ENCODE data around the gene ANKRD11.
"Not testable (repeated sequence)": the region's sequence is repeated elsewhere in the genome, so short reads cannot be mapped to it uniquely, and the experiment has no call there.

Gene ANKRD11

DNA sequence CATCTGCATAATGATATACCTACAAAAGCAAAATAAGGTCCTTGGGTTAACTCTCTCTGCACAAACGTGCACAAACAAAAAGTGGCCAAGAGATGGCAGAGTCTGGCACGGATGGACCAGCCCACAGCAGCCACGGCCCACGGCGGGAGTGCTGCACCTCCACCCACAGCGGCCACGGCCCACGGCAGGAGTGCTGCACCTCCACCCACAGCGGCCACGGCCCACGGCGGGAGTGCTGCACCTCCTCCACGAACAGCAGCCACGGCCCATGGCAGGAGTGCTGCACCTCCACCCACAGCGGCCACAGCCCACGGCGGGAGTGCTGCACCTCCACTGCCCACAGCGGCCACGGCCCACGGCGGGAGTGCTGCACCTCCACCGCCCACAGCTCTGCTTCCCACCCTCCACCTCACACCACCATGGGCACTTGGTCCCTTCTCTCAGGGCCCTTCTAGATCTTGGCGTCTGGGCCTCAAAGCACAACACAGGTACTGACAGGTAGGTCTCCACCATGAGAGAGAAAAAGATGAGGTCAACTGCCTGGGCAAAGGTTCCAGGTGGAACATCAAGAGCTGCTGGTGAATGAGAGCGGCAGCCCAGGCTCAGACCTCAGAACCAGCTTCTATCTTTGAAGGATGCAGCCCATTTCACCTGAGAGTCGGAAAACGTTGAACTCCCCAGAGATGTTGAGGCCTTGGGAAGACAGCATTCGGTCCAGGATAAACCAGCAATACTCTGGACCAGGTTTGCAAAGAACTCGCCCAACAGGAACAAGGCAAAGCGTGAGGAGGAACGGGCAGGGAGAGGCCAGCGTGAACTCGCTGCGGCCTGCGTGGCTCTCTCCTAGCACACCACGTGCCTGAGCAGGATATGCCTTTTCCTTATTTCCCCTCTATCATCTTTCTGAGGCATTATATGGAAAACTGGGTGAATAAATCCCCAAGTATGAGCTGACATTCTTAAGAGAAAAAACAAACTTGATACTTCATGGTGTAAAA lies 148.4 kb downstream of the ANKRD11 start:
- Histone ChIP-seq H3K9ac (ENCODE audit: low read depth, low read length) (no peak overlapping the region), H3K9me3 (ENCODE audit: insufficient read depth, low read depth, low read length) (no peaks in the 10 kb centered on the region), H3K36me3 (ENCODE audit: insufficient read depth, low read depth, low read length) (no peaks in the 10 kb centered on the region), H3K27me3 (ENCODE audit: insufficient read depth, low read length) (no peaks in the 10 kb centered on the region), H3K4me1 (ENCODE audit: insufficient read depth, low read length) (peaks cover 18% of the 10 kb centered on the region), H3K4me3 (ENCODE audit: low read length) (no peak overlapping the region), H3K27ac (ENCODE audit: low read length) (no peak overlapping the region)

- peaks cover 11% of the 10 kb centered on the region for H3K4me1 ChIP-seq (ENCODE audit: insufficient read depth, low read length)
- H3K27me3 ChIP-seq (ENCODE audit: insufficient read depth, low read length) = no peaks in the 10 kb centered on the region
- no peak overlapping the region for H3K4me3 ChIP-seq (ENCODE audit: low read length)
- no peak overlapping the region for H3K27ac ChIP-seq (ENCODE audit: low read length)
- H3K9ac ChIP-seq (ENCODE audit: low read depth, low read length) = no peak overlapping the region
- no peaks in the 10 kb centered on the region for H3K36me3 ChIP-seq (ENCODE audit: insufficient read depth, low read depth, low read length)
- no peaks in the 10 kb centered on the region for H3K9me3 ChIP-seq (ENCODE audit: insufficient read depth, low read depth, low read length)
Observed at GRCh38 chr16:89341279-89341678, 149.1 kb downstream of the ANKRD11 start.

GRCh38 chr16:89338863-89339262 lies 151.5 kb downstream of the ANKRD11 start:
- Histone ChIP-seq H3K27ac (ENCODE audit: low read length) (no peak overlapping the region), H3K4me1 (ENCODE audit: insufficient read depth, low read length) (no peaks in the 10 kb centered on the region), H3K27me3 (ENCODE audit: insufficient read depth, low read length) (no peaks in the 10 kb centered on the region), H3K9me3 (ENCODE audit: insufficient read depth, low read depth, low read length) (no peaks in the 10 kb centered on the region), H3K9ac (ENCODE audit: low read depth, low read length) (no peak overlapping the region), H3K4me3 (ENCODE audit: low read length) (no peak overlapping the region), H3K36me3 (ENCODE audit: insufficient read depth, low read depth, low read length) (no peaks in the 10 kb centered on the region)

GRCh38 chr16:89337965-89338364 lies 152.4 kb downstream of the ANKRD11 start:
- H3K9me3 ChIP-seq (ENCODE audit: insufficient read depth, low read depth, low read length) = no peaks in the 10 kb centered on the region
- H3K27ac ChIP-seq (ENCODE audit: low read length) = no peak overlapping the region
- no peak overlapping the region for H3K4me3 ChIP-seq (ENCODE audit: low read length)
- no peaks in the 10 kb centered on the region for H3K27me3 ChIP-seq (ENCODE audit: insufficient read depth, low read length)
- no peak overlapping the region for H3K9ac ChIP-seq (ENCODE audit: low read depth, low read length)
- H3K36me3 ChIP-seq (ENCODE audit: insufficient read depth, low read depth, low read length) = no peaks in the 10 kb centered on the region
- peaks cover 6% of the 10 kb centered on the region for H3K4me1 ChIP-seq (ENCODE audit: insufficient read depth, low read length)

GRCh38 chr16:89335803-89336485 lies 154.4 kb downstream of the ANKRD11 start:
- no peak overlapping the region for H3K27ac ChIP-seq (ENCODE audit: low read length)
- peaks cover 11% of the 10 kb centered on the region for H3K4me1 ChIP-seq (ENCODE audit: insufficient read depth, low read length)
- H3K9ac ChIP-seq (ENCODE audit: low read depth, low read length) = no peak overlapping the region
- no peak overlapping the region for H3K4me3 ChIP-seq (ENCODE audit: low read length)
- H3K27me3 ChIP-seq (ENCODE audit: insufficient read depth, low read length) = no peaks in the 10 kb centered on the region
- H3K36me3 ChIP-seq (ENCODE audit: insufficient read depth, low read depth, low read length) = no peaks in the 10 kb centered on the region
- no peaks in the 10 kb centered on the region for H3K9me3 ChIP-seq (ENCODE audit: insufficient read depth, low read depth, low read length)

DNA sequence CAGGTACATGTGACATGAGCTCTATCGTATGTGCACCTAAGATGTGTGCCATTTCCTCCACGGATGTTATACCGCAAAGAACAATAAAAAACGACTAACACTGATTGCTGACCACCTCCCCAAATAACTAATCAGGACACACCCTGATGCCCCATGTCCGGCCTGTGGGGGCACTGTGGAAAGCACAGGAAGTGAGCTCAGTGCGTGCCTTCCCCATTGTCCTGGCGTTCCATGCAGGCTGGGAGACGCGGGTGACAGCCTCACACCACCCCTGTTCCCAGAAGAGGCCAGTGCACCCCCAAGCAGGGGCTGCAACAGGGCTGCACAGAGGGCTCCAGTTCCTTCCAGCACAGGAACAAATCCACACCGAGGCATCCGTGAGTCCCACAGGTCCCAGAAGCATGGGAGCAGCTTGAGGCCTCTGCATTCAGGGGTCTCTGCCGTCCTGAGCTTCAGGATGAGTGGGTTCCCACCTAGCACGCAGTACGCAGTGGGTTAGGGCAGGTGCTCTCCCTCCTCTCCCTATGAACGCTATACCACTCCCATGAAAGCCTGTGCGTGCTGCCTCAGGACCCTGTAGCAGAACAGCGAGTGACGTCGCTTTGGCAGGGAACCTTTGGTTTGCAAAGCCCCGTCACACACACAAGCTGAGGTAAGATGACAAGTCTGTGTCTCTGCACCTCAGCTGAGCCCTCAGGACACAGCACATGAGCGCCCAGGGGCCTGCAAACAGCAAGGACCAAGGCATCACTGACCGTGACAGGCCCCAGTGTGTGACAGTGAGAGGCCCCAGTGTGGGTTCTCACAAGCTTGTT lies 155.2 kb downstream of the ANKRD11 start:
- H3K9ac ChIP-seq (ENCODE audit: low read depth, low read length) = no peak overlapping the region
- H3K27ac ChIP-seq (ENCODE audit: low read length) = no peak overlapping the region
- H3K36me3 ChIP-seq (ENCODE audit: insufficient read depth, low read depth, low read length) = no peaks in the 10 kb centered on the region
- no peaks in the 10 kb centered on the region for H3K27me3 ChIP-seq (ENCODE audit: insufficient read depth, low read length)
- H3K4me1 ChIP-seq (ENCODE audit: insufficient read depth, low read length) = peaks cover 11% of the 10 kb centered on the region
- H3K4me3 ChIP-seq (ENCODE audit: low read length) = no peak overlapping the region
- no peaks in the 10 kb centered on the region for H3K9me3 ChIP-seq (ENCODE audit: insufficient read depth, low read depth, low read length)

DNA sequence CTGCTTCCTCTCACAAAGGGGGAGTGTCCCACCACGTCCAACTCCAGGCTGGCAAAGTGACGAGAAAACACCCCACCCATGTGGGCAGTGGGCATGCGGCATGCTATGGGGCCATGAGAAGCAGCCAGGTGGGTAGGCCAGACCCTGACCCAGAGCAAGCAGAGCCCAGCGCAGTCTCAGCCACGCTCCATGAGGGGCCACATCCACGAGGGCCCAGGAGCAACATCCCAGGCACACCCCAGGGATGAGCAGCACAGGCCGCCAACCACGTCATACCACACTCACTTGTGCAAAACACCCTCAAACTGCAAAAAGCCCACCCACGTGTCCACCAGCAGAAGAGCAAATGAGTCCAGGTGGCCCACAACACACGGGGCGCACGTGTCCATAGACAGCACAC lies 155.9 kb downstream of the ANKRD11 start:
- no peaks in the 10 kb centered on the region for H3K27me3 ChIP-seq (ENCODE audit: insufficient read depth, low read length)
- H3K36me3 ChIP-seq (ENCODE audit: insufficient read depth, low read depth, low read length) = no peaks in the 10 kb centered on the region
- peaks cover 11% of the 10 kb centered on the region for H3K4me1 ChIP-seq (ENCODE audit: insufficient read depth, low read length)
- H3K9me3 ChIP-seq (ENCODE audit: insufficient read depth, low read depth, low read length) = no peaks in the 10 kb centered on the region
- no peak overlapping the region for H3K4me3 ChIP-seq (ENCODE audit: low read length)
- H3K27ac ChIP-seq (ENCODE audit: low read length) = no peak overlapping the region
- H3K9ac ChIP-seq (ENCODE audit: low read depth, low read length) = no peak overlapping the region

- Histone ChIP-seq H3K27ac (ENCODE audit: low read length) (no peak overlapping the region), H3K9ac (ENCODE audit: low read depth, low read length) (no peak overlapping the region), H3K36me3 (ENCODE audit: insufficient read depth, low read depth, low read length) (no peaks in the 10 kb centered on the region), H3K27me3 (ENCODE audit: insufficient read depth, low read length) (no peaks in the 10 kb centered on the region), H3K4me3 (ENCODE audit: low read length) (no peak overlapping the region), H3K9me3 (ENCODE audit: insufficient read depth, low read depth, low read length) (no peaks in the 10 kb centered on the region), H3K4me1 (ENCODE audit: insufficient read depth, low read length) (peaks cover 11% of the 10 kb centered on the region)
Observed at GRCh38 chr16:89334050-89334449, 156.3 kb downstream of the ANKRD11 start.

DNA sequence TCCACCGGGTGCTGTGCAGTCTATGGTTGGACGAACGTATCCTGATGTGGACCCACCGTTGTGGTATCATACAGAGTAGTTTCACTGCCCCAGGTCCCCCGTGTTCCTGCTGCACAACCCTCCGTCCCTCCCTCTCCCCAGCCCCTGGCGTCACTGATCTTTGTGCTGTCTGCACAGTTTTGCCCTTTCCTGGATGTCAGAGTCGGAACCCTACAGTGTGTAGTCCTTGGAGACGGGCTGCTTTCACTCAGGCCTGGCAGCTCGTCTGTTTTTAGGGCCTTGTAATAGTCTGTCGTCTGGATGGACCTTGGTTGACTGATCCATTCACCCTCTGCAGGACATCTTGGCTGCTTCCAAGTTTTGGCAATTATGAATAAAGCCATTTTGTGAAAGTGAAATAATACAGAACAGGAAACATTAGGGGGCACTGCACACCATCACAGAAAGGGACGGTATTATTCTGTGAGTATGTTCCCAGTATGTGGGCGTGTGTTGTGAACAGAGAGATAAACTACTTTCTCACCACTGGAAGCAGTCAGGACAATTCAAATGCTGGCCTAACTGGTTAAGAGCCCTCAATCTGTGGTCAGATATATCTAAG lies 156.9 kb downstream of the ANKRD11 start:
- not testable (repeated sequence) for H3K27me3 ChIP-seq (ENCODE audit: insufficient read depth, low read length); H3K36me3 ChIP-seq (ENCODE audit: insufficient read depth, low read depth, low read length); H3K9me3 ChIP-seq (ENCODE audit: insufficient read depth, low read depth, low read length); H3K9ac ChIP-seq (ENCODE audit: low read depth, low read length); H3K4me3 ChIP-seq (ENCODE audit: low read length); H3K27ac ChIP-seq (ENCODE audit: low read length)
- H3K4me1 ChIP-seq (ENCODE audit: insufficient read depth, low read length) = peaks cover 11% of the 10 kb centered on the region

- Histone ChIP-seq H3K4me1 (ENCODE audit: insufficient read depth, low read length) (peaks cover 15% of the 10 kb centered on the region), H3K9me3 (ENCODE audit: insufficient read depth, low read depth, low read length) (no peaks in the 10 kb centered on the region), H3K27ac (ENCODE audit: low read length) (no peak overlapping the region), H3K36me3 (ENCODE audit: insufficient read depth, low read depth, low read length) (no peaks in the 10 kb centered on the region), H3K4me3 (ENCODE audit: low read length) (no peak overlapping the region), H3K27me3 (ENCODE audit: insufficient read depth, low read length) (no peaks in the 10 kb centered on the region), H3K9ac (ENCODE audit: low read depth, low read length) (no peak overlapping the region)
Observed at GRCh38 chr16:89332902-89333245, 157.5 kb downstream of the ANKRD11 start.

- Histone ChIP-seq H3K27me3 (ENCODE audit: insufficient read depth, low read length) (no peaks in the 10 kb centered on the region), H3K9me3 (ENCODE audit: insufficient read depth, low read depth, low read length) (no peaks in the 10 kb centered on the region), H3K36me3 (ENCODE audit: insufficient read depth, low read depth, low read length) (no peaks in the 10 kb centered on the region), H3K4me3 (ENCODE audit: low read length) (no peak overlapping the region), H3K9ac (ENCODE audit: low read depth, low read length) (no peak overlapping the region), H3K4me1 (ENCODE audit: insufficient read depth, low read length) (peaks cover 16% of the 10 kb centered on the region), H3K27ac (ENCODE audit: low read length) (no peak overlapping the region)
Observed at GRCh38 chr16:89332243-89332901, 158.0 kb downstream of the ANKRD11 start.
